ENCODE data around the gene KCNN3.

The KCNN3 gene

GRCh38 chr1:154703170-154703569, 166.9 kb downstream of the KCNN3 start:
- no peak for ATAC-seq
- TF ChIP-seq SNAI2 (CRISPR knock-in tag; IDR thresholded peaks at IDR 0.05), result no peak

DNA sequence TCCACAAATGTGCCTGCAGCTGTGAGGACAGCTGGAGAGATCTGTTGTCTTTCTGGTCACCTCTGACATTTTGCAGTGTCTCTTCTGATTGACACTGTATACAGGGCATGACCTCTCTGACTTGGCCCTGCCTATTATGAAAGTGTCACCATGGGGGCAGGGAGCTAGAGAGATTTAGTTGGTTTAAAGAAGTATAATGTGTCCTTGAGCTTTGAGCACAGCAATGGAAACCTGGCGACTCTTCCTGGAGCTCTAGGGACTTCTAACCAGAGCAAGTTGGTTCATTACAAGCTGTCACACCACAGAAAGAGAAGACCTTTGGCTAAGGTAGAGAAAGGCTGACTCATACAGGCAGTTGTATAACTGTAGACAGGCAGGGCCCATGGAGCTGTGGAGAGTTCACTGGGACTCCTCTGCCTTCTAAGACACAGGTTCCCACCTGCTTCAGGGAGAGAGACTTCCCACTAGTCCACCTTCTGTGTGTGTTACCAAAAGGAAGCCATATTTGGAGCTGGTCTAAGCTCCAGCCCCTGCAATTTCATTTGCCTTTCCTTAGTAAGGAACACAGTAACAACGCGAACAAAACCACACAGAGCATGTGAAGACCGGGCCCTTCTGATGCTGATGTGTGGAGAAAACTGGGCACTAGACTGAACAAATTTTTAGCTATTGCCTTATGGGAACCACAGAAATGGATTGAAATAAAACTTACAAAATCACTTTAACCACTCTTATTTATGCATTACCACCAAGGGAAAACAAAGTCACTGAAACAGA, 171.6 kb downstream of the KCNN3 start:
- TF ChIP-seq OSR1 (CRISPR knock-in tag; IDR thresholded peaks at IDR 0.05) (no peak), ESRRG (CRISPR knock-in tag; IDR thresholded peaks at IDR 0.05) (no peak), ZFP3 (CRISPR knock-in tag; IDR thresholded peaks at IDR 0.05) (no peak), ZC3H10 (CRISPR knock-in tag; IDR thresholded peaks at IDR 0.05) (no peak), ZFP30 (CRISPR knock-in tag; IDR thresholded peaks at IDR 0.05) (no peak), GLIS3 (CRISPR knock-in tag; IDR thresholded peaks at IDR 0.05) (no peak), TOX (CRISPR knock-in tag; IDR thresholded peaks at IDR 0.05; ENCODE audit: borderline replicate concordance) (no peak), PPARA (CRISPR knock-in tag; IDR thresholded peaks at IDR 0.05; ENCODE audit: borderline replicate concordance) (no peak), SNAI2 (CRISPR knock-in tag; IDR thresholded peaks at IDR 0.05) (no peak), ZNF565 (CRISPR knock-in tag; conservative IDR thresholded peaks at IDR 0.05; ENCODE audit: low read depth) (no peak)
- TF ChIP-seq, protein P1, sequence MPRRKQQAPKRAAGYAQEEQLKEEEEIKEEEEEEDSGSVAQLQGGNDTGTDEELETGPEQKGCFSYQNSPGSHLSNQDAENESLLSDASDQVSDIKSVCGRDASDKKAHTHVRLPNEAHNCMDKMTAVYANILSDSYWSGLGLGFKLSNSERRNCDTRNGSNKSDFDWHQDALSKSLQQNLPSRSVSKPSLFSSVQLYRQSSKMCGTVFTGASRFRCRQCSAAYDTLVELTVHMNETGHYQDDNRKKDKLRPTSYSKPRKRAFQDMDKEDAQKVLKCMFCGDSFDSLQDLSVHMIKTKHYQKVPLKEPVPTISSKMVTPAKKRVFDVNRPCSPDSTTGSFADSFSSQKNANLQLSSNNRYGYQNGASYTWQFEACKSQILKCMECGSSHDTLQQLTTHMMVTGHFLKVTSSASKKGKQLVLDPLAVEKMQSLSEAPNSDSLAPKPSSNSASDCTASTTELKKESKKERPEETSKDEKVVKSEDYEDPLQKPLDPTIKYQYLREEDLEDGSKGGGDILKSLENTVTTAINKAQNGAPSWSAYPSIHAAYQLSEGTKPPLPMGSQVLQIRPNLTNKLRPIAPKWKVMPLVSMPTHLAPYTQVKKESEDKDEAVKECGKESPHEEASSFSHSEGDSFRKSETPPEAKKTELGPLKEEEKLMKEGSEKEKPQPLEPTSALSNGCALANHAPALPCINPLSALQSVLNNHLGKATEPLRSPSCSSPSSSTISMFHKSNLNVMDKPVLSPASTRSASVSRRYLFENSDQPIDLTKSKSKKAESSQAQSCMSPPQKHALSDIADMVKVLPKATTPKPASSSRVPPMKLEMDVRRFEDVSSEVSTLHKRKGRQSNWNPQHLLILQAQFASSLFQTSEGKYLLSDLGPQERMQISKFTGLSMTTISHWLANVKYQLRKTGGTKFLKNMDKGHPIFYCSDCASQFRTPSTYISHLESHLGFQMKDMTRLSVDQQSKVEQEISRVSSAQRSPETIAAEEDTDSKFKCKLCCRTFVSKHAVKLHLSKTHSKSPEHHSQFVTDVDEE (CRISPR knock-in tag; IDR thresholded peaks at IDR 0.05), result no peak
- TF ChIP-seq, protein P2, sequence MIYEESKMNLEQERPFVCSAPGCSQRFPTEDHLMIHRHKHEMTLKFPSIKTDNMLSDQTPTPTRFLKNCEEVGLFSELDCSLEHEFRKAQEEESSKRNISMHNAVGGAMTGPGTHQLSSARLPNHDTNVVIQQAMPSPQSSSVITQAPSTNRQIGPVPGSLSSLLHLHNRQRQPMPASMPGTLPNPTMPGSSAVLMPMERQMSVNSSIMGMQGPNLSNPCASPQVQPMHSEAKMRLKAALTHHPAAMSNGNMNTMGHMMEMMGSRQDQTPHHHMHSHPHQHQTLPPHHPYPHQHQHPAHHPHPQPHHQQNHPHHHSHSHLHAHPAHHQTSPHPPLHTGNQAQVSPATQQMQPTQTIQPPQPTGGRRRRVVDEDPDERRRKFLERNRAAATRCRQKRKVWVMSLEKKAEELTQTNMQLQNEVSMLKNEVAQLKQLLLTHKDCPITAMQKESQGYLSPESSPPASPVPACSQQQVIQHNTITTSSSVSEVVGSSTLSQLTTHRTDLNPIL (CRISPR knock-in tag; IDR thresholded peaks at IDR 0.05; ENCODE audit: low read depth), result no peak
- TF ChIP-seq, protein P3, sequence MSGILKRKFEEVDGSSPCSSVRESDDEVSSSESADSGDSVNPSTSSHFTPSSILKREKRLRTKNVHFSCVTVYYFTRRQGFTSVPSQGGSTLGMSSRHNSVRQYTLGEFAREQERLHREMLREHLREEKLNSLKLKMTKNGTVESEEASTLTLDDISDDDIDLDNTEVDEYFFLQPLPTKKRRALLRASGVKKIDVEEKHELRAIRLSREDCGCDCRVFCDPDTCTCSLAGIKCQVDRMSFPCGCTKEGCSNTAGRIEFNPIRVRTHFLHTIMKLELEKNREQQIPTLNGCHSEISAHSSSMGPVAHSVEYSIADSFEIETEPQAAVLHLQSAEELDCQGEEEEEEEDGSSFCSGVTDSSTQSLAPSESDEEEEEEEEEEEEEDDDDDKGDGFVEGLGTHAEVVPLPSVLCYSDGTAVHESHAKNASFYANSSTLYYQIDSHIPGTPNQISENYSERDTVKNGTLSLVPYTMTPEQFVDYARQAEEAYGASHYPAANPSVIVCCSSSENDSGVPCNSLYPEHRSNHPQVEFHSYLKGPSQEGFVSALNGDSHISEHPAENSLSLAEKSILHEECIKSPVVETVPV (CRISPR knock-in tag; IDR thresholded peaks at IDR 0.05), result no peak
- TF ChIP-seq, protein P4, sequence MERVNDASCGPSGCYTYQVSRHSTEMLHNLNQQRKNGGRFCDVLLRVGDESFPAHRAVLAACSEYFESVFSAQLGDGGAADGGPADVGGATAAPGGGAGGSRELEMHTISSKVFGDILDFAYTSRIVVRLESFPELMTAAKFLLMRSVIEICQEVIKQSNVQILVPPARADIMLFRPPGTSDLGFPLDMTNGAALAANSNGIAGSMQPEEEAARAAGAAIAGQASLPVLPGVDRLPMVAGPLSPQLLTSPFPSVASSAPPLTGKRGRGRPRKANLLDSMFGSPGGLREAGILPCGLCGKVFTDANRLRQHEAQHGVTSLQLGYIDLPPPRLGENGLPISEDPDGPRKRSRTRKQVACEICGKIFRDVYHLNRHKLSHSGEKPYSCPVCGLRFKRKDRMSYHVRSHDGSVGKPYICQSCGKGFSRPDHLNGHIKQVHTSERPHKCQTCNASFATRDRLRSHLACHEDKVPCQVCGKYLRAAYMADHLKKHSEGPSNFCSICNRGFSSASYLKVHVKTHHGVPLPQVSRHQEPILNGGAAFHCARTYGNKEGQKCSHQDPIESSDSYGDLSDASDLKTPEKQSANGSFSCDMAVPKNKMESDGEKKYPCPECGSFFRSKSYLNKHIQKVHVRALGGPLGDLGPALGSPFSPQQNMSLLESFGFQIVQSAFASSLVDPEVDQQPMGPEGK (CRISPR knock-in tag; IDR thresholded peaks at IDR 0.05; ENCODE audit: borderline replicate concordance), result no peak
- ATAC-seq, result no peak

DNA sequence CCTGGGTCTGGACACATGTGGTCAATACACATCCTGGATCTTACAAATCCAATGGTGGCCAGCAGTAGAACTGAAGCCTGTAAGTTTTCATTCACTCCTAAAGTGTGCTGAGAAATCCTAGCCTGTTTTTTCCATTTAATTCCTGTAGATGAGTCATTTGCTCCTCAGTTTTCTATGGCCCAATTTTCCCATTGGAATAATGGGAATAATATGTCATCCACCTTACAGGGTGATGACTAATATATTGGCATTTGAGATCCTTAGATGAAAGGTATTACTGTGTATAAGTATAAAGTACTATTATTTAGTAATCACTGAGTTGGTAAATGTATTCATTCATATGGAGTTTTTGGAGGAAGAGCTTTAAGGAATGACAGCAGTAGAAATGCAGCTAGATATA, 172.4 kb downstream of the KCNN3 start:
- ATAC-seq, result no peak
- TF ChIP-seq, protein P4 (CRISPR knock-in tag; IDR thresholded peaks at IDR 0.05; ENCODE audit: borderline replicate concordance), result no peak
- no peak for TF ChIP-seq RARB (CRISPR knock-in tag; IDR thresholded peaks at IDR 0.05)
- TF ChIP-seq CSDC2 (CRISPR knock-in tag; IDR thresholded peaks at IDR 0.05), result no peak
- no peak for TF ChIP-seq TOX (CRISPR knock-in tag; IDR thresholded peaks at IDR 0.05; ENCODE audit: borderline replicate concordance)
- TF ChIP-seq, protein P2 (CRISPR knock-in tag; IDR thresholded peaks at IDR 0.05; ENCODE audit: low read depth), result no peak
- TF ChIP-seq, protein P3 (CRISPR knock-in tag; IDR thresholded peaks at IDR 0.05), result no peak
- TF ChIP-seq POU6F1 (CRISPR knock-in tag; IDR thresholded peaks at IDR 0.05; ENCODE audit: borderline replicate concordance, low read depth), result no peak
- no peak for TF ChIP-seq ARNTL (CRISPR knock-in tag; IDR thresholded peaks at IDR 0.05; ENCODE audit: borderline replicate concordance, low read depth)
- TF ChIP-seq, protein P1 (CRISPR knock-in tag; IDR thresholded peaks at IDR 0.05), result no peak
- no peak for TF ChIP-seq TCF4 (CRISPR knock-in tag; IDR thresholded peaks at IDR 0.05; ENCODE audit: borderline replicate concordance)

All from SK-N-SH treated with all-trans-retinoic acid at 6 μM for 48 hours (cell line).